ENCODE results near the gene PLCD1. TPM values are rescaled to one million over a fixed set of nuclear protein-coding genes. Genes with fewer than 3 reads are reported as not detected.

PLCD1 gene
- total RNA-seq, 1 experiment from 2014 or later = 27.1 TPM

DNA sequence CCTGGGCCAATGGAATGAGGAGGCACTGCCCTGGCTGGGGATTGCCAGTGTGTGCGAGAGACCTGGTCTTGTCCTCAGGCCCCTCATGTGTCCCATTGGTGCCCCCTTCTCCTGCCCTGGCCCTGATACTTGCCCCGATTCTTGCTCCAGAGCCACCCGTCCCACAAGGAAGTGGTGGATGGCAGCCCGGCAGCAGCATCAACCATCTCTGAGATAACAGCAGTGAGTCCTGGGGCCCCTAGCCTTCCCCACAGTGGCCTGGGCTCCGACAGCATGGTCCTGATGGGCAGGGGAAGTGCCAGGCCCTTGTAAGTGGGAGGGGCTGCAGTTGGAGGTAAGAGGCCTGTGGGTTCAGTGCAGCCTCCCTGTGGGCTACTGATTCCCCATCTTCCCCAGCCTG is 23.4 kb downstream of the PLCD1 start:
- H2AK5ac ChIP-seq (ENCODE audit: insufficient read length, low read length) = no peak overlapping the region
- H2BK5ac ChIP-seq (ENCODE audit: insufficient read length, low read length) = no peak overlapping the region
- no peak for DNase-seq
- no peak overlapping the region for H3K14ac ChIP-seq (ENCODE audit: insufficient read depth, low read length)
- Mint-ChIP-seq H3K4me1 (peaks cover 7 to 8% of the 10 kb centered on the region in 2 experiments), H3K36me3 (ENCODE audit: insufficient read depth in 1 of 3, low read depth in 3 of 3) (peaks cover 0 to 16% (median 14%) of the 10 kb centered on the region in 3 experiments; a peak in 6 of 7 replicates), H3K9me3 (no peaks in the 10 kb centered on the region; a peak in 1 of 5 replicates), H3K27ac (no peak overlapping the region), H3K27me3 (ENCODE audit: low read depth) (no peaks in the 10 kb centered on the region), H3K4me3 (no peak overlapping the region)
- no peaks in the 10 kb centered on the region for H3K79me2 ChIP-seq (ENCODE audit: insufficient read depth, low read length)
- H3K27me3 ChIP-seq (ENCODE audit: insufficient read depth, low read length) = no peaks in the 10 kb centered on the region
- no peak overlapping the region for H3T11ph ChIP-seq (ENCODE audit: low read length)
- no peak overlapping the region for H2BK15ac ChIP-seq (ENCODE audit: low read depth, low read length)
- no peak overlapping the region for H3K23ac ChIP-seq (ENCODE audit: insufficient read length, low read depth, low read length)
- H2BK20ac ChIP-seq (ENCODE audit: low read depth, low read length, poor library complexity, severe bottlenecking) = no peak overlapping the region
- H3K4me2 ChIP-seq (ENCODE audit: insufficient read depth, insufficient read length, low read length) = no peak overlapping the region
- H4K20me1 ChIP-seq (ENCODE audit: control insufficient read depth, insufficient read depth, insufficient read length) = no peaks in the 10 kb centered on the region
- no peak overlapping the region for H3K4ac ChIP-seq (ENCODE audit: low read depth, low read length)
- no peak overlapping the region for H3K9ac ChIP-seq (ENCODE audit: extremely low read depth, insufficient read length, low read length)
- no peak overlapping the region for H3K27ac ChIP-seq (ENCODE audit: insufficient read length, low read depth, low read length)
- TF ChIP-seq, protein P1, sequence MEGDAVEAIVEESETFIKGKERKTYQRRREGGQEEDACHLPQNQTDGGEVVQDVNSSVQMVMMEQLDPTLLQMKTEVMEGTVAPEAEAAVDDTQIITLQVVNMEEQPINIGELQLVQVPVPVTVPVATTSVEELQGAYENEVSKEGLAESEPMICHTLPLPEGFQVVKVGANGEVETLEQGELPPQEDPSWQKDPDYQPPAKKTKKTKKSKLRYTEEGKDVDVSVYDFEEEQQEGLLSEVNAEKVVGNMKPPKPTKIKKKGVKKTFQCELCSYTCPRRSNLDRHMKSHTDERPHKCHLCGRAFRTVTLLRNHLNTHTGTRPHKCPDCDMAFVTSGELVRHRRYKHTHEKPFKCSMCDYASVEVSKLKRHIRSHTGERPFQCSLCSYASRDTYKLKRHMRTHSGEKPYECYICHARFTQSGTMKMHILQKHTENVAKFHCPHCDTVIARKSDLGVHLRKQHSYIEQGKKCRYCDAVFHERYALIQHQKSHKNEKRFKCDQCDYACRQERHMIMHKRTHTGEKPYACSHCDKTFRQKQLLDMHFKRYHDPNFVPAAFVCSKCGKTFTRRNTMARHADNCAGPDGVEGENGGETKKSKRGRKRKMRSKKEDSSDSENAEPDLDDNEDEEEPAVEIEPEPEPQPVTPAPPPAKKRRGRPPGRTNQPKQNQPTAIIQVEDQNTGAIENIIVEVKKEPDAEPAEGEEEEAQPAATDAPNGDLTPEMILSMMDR (conservative IDR thresholded peaks at IDR 0.05) = no peak
- H3K79me1 ChIP-seq (ENCODE audit: insufficient read depth, low read depth, low read length, poor library complexity, severe bottlenecking) = no peaks in the 10 kb centered on the region
- no peak overlapping the region for H4K5ac ChIP-seq (ENCODE audit: insufficient read length, low read depth, low read length)
- H2BK120ac ChIP-seq (ENCODE audit: low read depth, low read length, poor library complexity, severe bottlenecking) = no peak overlapping the region
- no peaks in the 10 kb centered on the region for H3K9me3 ChIP-seq (ENCODE audit: control insufficient read depth, low read depth, low read length)
- H4K91ac ChIP-seq (ENCODE audit: insufficient read length, low read depth, low read length) = no peak overlapping the region
- no peaks in the 10 kb centered on the region for H3K23me2 ChIP-seq (ENCODE audit: insufficient read length, low read depth, low read length, poor library complexity, severe bottlenecking)
- H3K18ac ChIP-seq (ENCODE audit: insufficient read length, low read depth, low read length) = no peak overlapping the region
- H2BK12ac ChIP-seq (ENCODE audit: insufficient read length, low read depth, low read length) = no peak overlapping the region
- no CpG with 5 or more reads among the region's 5 CpGs for WGBS (ENCODE audit: extremely low coverage, insufficient read length, low lambda C conversion rate)
- H3K4me1 ChIP-seq (ENCODE audit: insufficient read depth, low read length) = no peaks in the 10 kb centered on the region
- H3K56ac ChIP-seq (ENCODE audit: insufficient read length, low read depth, low read length) = no peak overlapping the region
- no peak overlapping the region for H2AFZ ChIP-seq (ENCODE audit: low read length)
- H4K8ac ChIP-seq (replicated peaks; ENCODE audit: insufficient read length, low read depth, low read length) = no peak overlapping the region

Measured in H9 (cell line).